ENCODE results near the gene GPS2.
"Not testable (repeated sequence)": the region's sequence is repeated elsewhere in the genome, so short reads cannot be mapped to it uniquely, and the experiment has no call there.

The GPS2 gene

GRCh38 chr17:7336240-7337175 is 21.3 kb upstream of the GPS2 start, which contains the start of gene ACAP1:
Gene ACAP1, plus strand, starts transcription at chr17:7336529. Its CDS starts 206 bp downstream, at chr17:7336735.
- peak; percentile 89 for DNase-seq

- not testable (repeated sequence) for DNase-seq
Observed at GRCh38 chr17:7335765-7336164, 20.6 kb upstream of the GPS2 start.

- DNase-seq = no peak
Observed at GRCh38 chr17:7334938-7335538, 19.9 kb upstream of the GPS2 start.

GRCh38 chr17:7332600-7333069 is 17.5 kb upstream of the GPS2 start:
- DNase-seq = not testable (repeated sequence)

DNA sequence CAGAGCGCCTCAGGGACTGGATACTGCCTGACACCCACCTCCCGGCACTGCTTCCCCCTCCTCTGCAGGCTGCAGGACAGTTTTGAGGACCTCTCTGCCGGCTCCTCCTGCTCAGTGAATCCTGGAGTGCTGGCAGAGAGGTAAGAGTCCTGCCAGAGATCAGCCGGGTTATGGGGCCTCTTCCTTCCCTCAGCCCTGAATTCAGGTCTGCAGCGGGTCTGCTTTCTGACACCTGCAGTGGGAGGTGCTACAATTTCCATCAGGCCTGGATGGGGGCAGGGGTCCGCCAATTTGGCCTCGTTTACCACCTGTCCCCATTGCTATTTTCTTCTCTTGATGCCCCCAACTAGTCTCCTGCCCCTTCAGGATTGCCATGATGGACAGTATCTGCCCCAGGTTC is 17.0 kb upstream of the GPS2 start:
- no peak for DNase-seq

DNA sequence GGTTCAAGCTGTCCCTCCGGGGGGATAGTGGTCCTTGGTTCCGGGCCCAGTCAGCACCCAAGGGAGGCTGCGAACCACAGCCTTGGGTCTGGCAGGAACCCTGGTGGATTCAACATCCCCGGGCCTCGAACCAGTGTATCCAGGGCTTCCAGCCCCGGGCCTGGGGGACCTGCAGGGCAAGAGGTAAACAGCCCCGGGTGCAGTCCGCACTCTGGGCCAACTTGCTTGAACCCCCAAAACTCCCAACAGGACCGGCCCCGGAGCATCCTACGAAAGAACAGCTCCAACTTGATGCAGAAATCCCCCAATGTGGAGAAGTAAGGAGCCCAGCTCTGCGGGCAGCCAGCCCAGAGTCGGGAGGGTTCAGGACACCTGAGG is 15.5 kb upstream of the GPS2 start:
- DNase-seq = no peak

- peak; percentile 91 for DNase-seq
Observed at GRCh38 chr17:7329997-7330637, 15.0 kb upstream of the GPS2 start.

- peak; percentile 96 for DNase-seq
Observed at GRCh38 chr17:7329374-7329996, 14.3 kb upstream of the GPS2 start.

- DNase-seq = no peak
Observed at GRCh38 chr17:7328840-7329373, 13.7 kb upstream of the GPS2 start, which contains the start of gene NEURL4. Gene NEURL4, minus strand, starts transcription at chr17:7329335. Its CDS starts 23 bp downstream, at chr17:7329312.

DNA sequence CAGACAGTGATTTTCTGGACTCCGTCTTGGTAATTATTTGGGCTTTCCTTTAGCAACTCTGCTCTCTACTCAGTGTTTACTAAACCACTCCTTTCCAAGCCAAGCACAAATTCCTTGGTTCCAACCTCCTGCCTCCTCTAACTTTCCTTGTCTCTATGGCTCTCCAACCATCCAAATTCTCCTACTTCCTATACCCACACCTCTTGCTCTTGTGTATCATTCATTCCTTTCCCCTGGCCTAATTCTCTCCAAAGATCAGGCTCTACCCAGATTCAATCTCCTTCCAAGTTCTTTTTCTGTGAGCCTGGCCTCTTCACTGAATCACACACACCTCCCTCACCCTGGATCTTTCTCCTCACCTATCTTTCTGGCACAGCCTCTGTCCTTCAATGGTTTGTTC is 12.8 kb upstream of the GPS2 start:
- no peak for DNase-seq

DNA sequence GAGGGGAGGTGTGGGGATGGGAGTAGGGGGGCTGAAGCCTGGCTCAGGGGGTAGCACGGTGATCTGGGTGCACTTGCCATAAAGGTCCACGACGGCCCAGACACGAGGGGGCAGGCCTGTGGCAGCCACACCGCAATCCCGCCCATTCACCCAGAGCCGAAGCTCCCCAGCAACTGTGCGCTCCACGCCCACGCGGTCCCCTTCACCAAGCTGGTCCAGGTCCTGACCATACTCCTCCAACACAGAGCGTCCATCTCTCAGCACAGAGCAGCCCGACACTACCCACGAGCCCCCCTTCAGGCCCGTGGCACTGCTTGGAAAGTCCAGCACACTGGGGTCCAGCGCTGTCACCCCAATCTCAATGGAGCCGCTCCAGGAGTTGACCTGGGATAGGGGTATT is 12.3 kb upstream of the GPS2 start:
- DNase-seq = no peak

DNA sequence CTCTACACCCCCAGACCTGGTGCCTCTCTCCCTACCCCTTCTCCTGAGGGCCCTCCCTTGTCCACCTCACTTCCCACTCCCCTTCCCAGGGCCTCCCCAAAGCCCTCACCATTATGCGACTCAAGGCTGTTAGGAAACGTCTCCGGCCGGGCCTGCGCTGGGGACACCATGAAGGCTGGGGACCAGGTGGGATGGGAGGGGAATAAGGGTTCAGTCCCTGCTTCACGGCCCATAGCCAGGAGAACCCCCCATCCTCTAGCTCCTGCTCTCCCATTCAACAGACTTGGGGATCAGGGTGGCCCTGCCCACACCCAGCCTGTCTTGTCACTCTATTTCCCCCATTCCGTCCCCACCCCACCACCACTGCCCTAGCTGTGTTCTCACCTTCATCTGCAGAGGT is 11.9 kb upstream of the GPS2 start:
- DNase-seq = no peak

GRCh38 chr17:7326186-7326585 is 11.0 kb upstream of the GPS2 start:
- no peak for DNase-seq

DNA sequence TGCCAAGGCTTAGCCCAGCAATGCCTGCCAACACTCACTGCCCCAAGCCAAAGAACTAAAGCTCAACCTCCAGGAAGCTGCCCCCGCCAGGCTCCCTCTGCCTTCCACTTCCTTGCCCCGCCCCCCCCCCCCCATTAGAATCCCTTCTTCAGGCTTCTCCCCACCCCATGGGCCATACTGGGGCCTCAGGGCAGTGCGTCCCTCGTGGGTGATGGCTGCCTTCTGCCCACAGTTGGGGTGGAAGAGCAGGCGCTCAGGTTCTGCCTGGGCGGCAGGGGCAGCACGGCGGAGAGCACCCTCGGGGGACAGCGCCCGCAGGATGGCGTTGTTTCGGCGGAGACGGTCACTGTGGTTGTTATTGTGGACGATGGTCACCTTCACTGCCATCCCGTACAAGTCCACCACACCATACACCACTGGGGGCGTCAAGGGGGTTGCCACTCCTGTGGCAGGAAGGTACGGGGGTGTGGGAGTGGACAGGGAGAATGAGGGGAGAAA is 9.9 kb upstream of the GPS2 start:
- DNase-seq = no peak

GRCh38 chr17:7324438-7324779 is 9.2 kb upstream of the GPS2 start:
- no peak for DNase-seq

GRCh38 chr17:7323731-7324437 is 8.7 kb upstream of the GPS2 start:
- peak; percentile 90 for DNase-seq

DNA sequence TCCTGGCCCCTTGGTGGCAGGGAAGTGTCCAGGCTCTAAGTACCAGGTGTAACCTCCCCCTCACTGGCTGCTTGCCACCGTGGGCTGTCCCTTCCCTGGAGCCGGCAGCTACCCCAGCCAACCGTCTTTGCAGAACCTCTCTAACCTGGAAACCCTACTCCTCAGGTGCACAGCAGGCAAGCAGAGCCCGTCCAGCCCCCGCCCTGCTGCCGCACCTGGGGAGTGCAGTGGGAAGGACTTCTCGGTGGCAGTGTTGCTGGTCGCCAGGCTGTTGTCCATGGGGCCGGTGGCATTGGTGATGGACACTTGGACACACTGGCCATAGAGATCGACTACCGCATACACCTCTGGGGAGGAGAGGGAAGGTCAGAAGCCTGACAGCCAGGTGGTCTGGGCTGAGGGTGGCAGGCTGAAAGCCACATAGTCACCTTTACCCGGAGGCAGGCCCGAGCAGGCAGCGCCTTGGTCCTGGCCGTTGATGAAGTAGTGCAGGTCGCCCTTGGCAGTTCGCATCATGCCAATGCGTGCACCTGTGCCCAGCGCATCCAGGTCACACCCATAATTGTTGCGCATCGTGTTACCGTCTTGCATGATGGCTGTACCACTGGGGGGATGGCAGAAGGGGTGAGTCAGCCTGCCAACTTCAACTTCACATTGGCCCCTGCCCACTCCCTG is 7.5 kb upstream of the GPS2 start:
- no peak for DNase-seq

- DNase-seq = no peak
Observed at GRCh38 chr17:7321466-7321865, 6.3 kb upstream of the GPS2 start.

GRCh38 chr17:7318121-7318860 is 3.1 kb upstream of the GPS2 start:
- DNase-seq = no peak

GRCh38 chr17:7317161-7317803 is 2.1 kb upstream of the GPS2 start:
- DNase-seq = no peak

Measured in activated CD8-positive, alpha-beta memory T cell treated with anti-CD3 and anti-CD28 coated beads, Interleukin-2, amount 50 U/mL, for 48 hours (primary cell).